T-helper 2 cell treated with Interferon-gamma antibody and Interleukin-4, amounts not matched to agents 5 μg/mL and 100 μg/mL, for 36 hours (primary cell): ENCODE measurements around the gene GATAD2B.

Experiments
- DNase-seq: peaks from one replicate; pipeline ENCODE4 v3.0.0; 2021; ENCODE audit warnings: low spot score
- H3K27ac Mint-ChIP-seq: one replicate; pipeline ENCODE4 v1.8.0; 2021; ENCODE audit warnings: mild to moderate bottlenecking, mixed read lengths
- H3K27me3 Mint-ChIP-seq: one replicate; pipeline ENCODE4 v1.8.0; 2021; ENCODE audit warnings: low read depth, mixed read lengths
- H3K36me3 Mint-ChIP-seq: one replicate; pipeline ENCODE4 v1.8.0; 2021; ENCODE audit warnings: low read depth, mixed read lengths
- H3K4me1 Mint-ChIP-seq: one replicate; pipeline ENCODE4 v1.8.0; 2021; ENCODE audit warnings: low read depth, mixed read lengths
- H3K4me3 Mint-ChIP-seq: one replicate; pipeline ENCODE4 v1.8.0; 2022; ENCODE audit warnings: mild to moderate bottlenecking, moderate library complexity, mixed read lengths
- H3K9me3 Mint-ChIP-seq: one replicate; pipeline ENCODE4 v1.8.0; 2021; ENCODE audit warnings: mixed read lengths

GATAD2B gene

GRCh38 chr1:153922972-153923925, at the start of gene GATAD2B:
Gene GATAD2B, minus strand, starts transcription at chr1:153922972. Its CDS starts 94,625 bp downstream, at chr1:153828347.
- no peaks in the 10 kb centered on the region for H3K27me3 Mint-ChIP-seq
- peak within 1 kb of the TSS; percentile 95 for H3K4me3 Mint-ChIP-seq
- peaks cover 18% of the 10 kb centered on the region for H3K36me3 Mint-ChIP-seq
- H3K4me1 Mint-ChIP-seq = peaks cover 34% of the 10 kb centered on the region
- peak; percentile 99 for DNase-seq
- H3K9me3 Mint-ChIP-seq = no peaks in the 10 kb centered on the region
- H3K27ac Mint-ChIP-seq = peak within 1 kb of the TSS; percentile 95

GRCh38 chr1:153970346-153970745, 47.6 kb upstream of the GATAD2B start:
- peaks cover 32% of the 10 kb centered on the region for H3K36me3 Mint-ChIP-seq

GRCh38 chr1:153968972-153969371, 46.2 kb upstream of the GATAD2B start:
- Mint-ChIP-seq H3K27ac (peak overlapping the region; percentile 65), H3K36me3 (peaks cover 22% of the 10 kb centered on the region), H3K9me3 (no peaks in the 10 kb centered on the region), H3K4me1 (peaks cover 48% of the 10 kb centered on the region), H3K4me3 (peak overlapping the region; percentile 90), H3K27me3 (no peaks in the 10 kb centered on the region)
- no peak for DNase-seq

More at GRCh38 chr1:153970346-153970745, 47.6 kb upstream of the GATAD2B start:
- Mint-ChIP-seq H3K27ac (peak overlapping the region; percentile 20), H3K27me3 (no peaks in the 10 kb centered on the region), H3K9me3 (no peaks in the 10 kb centered on the region), H3K4me1 (peaks cover 52% of the 10 kb centered on the region), H3K4me3 (no peak overlapping the region)
- no peak for DNase-seq

- Mint-ChIP-seq H3K4me1 (peaks cover 52% of the 10 kb centered on the region), H3K36me3 (peaks cover 19% of the 10 kb centered on the region), H3K9me3 (no peaks in the 10 kb centered on the region), H3K27me3 (no peaks in the 10 kb centered on the region), H3K27ac (peak overlapping the region; percentile 88), H3K4me3 (peak overlapping the region; percentile 90)
- DNase-seq = no peak
Measured at GRCh38 chr1:153968408-153968807, 45.6 kb upstream of the GATAD2B start.

GRCh38 chr1:153968000-153968363, 45.2 kb upstream of the GATAD2B start:
- peaks cover 18% of the 10 kb centered on the region for H3K36me3 Mint-ChIP-seq
- H3K4me3 Mint-ChIP-seq = peak overlapping the region; percentile 90
- peak overlapping the region; percentile 88 for H3K27ac Mint-ChIP-seq
- no peak for DNase-seq
- no peaks in the 10 kb centered on the region for H3K9me3 Mint-ChIP-seq
- peaks cover 52% of the 10 kb centered on the region for H3K4me1 Mint-ChIP-seq
- no peaks in the 10 kb centered on the region for H3K27me3 Mint-ChIP-seq

- Mint-ChIP-seq H3K27me3 (no peaks in the 10 kb centered on the region), H3K9me3 (no peaks in the 10 kb centered on the region), H3K4me3 (peak within 1 kb of the TSS; percentile 90), H3K27ac (peak within 1 kb of the TSS; percentile 88), H3K36me3 (peaks cover 15% of the 10 kb centered on the region), H3K4me1 (peaks cover 51% of the 10 kb centered on the region)
- DNase-seq = peak; percentile 87
Measured at GRCh38 chr1:153967107-153967999, 44.6 kb upstream of the GATAD2B start, which contains the start of gene CREB3L4. Gene CREB3L4, plus strand, starts transcription at chr1:153967902. Its CDS starts 624 bp downstream, at chr1:153968526.

GRCh38 chr1:153963850-153964331, 41.1 kb upstream of the GATAD2B start:
- Mint-ChIP-seq H3K27me3 (no peaks in the 10 kb centered on the region), H3K4me3 (peak overlapping the region; percentile 83), H3K36me3 (peaks cover 17% of the 10 kb centered on the region), H3K27ac (peak overlapping the region; percentile 87), H3K4me1 (peaks cover 48% of the 10 kb centered on the region), H3K9me3 (no peaks in the 10 kb centered on the region)
- DNase-seq = no peak

GRCh38 chr1:153963030-153963849, 40.5 kb upstream of the GATAD2B start, which contains the start of gene SLC39A1:
Gene SLC39A1, minus strand, starts transcription at chr1:153963537. Its CDS starts 822 bp downstream, at chr1:153962715.
- Mint-ChIP-seq H3K9me3 (no peaks in the 10 kb centered on the region), H3K27ac (peak within 1 kb of the TSS; percentile 87), H3K4me3 (peak within 1 kb of the TSS; percentile 83), H3K27me3 (no peaks in the 10 kb centered on the region), H3K36me3 (peaks cover 19% of the 10 kb centered on the region), H3K4me1 (peaks cover 47% of the 10 kb centered on the region)
- DNase-seq = peak; percentile 94

GRCh38 chr1:153962088-153963029, 39.6 kb upstream of the GATAD2B start:
- peak overlapping the region; percentile 83 for H3K4me3 Mint-ChIP-seq
- DNase-seq = no peak
- H3K4me1 Mint-ChIP-seq = peaks cover 42% of the 10 kb centered on the region
- no peaks in the 10 kb centered on the region for H3K27me3 Mint-ChIP-seq
- H3K9me3 Mint-ChIP-seq = no peaks in the 10 kb centered on the region
- H3K36me3 Mint-ChIP-seq = peaks cover 19% of the 10 kb centered on the region
- peak overlapping the region; percentile 27 for H3K27ac Mint-ChIP-seq

- no peak for DNase-seq
- Mint-ChIP-seq H3K4me3 (peak overlapping the region; percentile 83), H3K27me3 (no peaks in the 10 kb centered on the region), H3K27ac (peak overlapping the region; percentile 11), H3K4me1 (peaks cover 44% of the 10 kb centered on the region), H3K9me3 (no peaks in the 10 kb centered on the region), H3K36me3 (peaks cover 20% of the 10 kb centered on the region)
Measured at GRCh38 chr1:153961421-153961820, 38.6 kb upstream of the GATAD2B start.

- peaks cover 18% of the 10 kb centered on the region for H3K36me3 Mint-ChIP-seq
- no peaks in the 10 kb centered on the region for H3K27me3 Mint-ChIP-seq
- peaks cover 45% of the 10 kb centered on the region for H3K4me1 Mint-ChIP-seq
- DNase-seq = no peak
- H3K27ac Mint-ChIP-seq = peak overlapping the region; percentile 59
- no peaks in the 10 kb centered on the region for H3K9me3 Mint-ChIP-seq
- no peak overlapping the region for H3K4me3 Mint-ChIP-seq
Measured at GRCh38 chr1:153960206-153960605, 37.4 kb upstream of the GATAD2B start.

GRCh38 chr1:153959454-153959853, 36.7 kb upstream of the GATAD2B start:
- no peaks in the 10 kb centered on the region for H3K9me3 Mint-ChIP-seq
- peaks cover 46% of the 10 kb centered on the region for H3K4me1 Mint-ChIP-seq
- DNase-seq = no peak
- H3K27me3 Mint-ChIP-seq = no peaks in the 10 kb centered on the region
- H3K36me3 Mint-ChIP-seq = peaks cover 20% of the 10 kb centered on the region
- H3K27ac Mint-ChIP-seq = no peak overlapping the region
- H3K4me3 Mint-ChIP-seq = no peak overlapping the region
